Fibroblast of pulmonary artery (primary cell): ENCODE measurements around the gene MTA3.

ENCODE experiments used
- DNase-seq: peaks from one replicate; pipeline ENCODE4 v3.0.0-alpha.2; 2010; ENCODE audit warnings: low read depth
- H3K4me3 ChIP-seq: replicated peaks from 2 replicates; pipeline ENCODE4 v1.5.1; 2011; ENCODE audit warnings: low read depth, mild to moderate bottlenecking, control low read depth, low read length, moderate library complexity
- CTCF ChIP-seq: IDR thresholded peaks from 2 replicates; pipeline ENCODE4 v1.5.1; 2011; ENCODE audit warnings: mild to moderate bottlenecking, control low read depth, low read length, inconsistent platforms; ENCODE audit errors: missing control alignments

Gene MTA3

GRCh38 chr2:42568401-42569115, at the start of gene MTA3:
Gene MTA3 (plus strand): TSS chr2:42568632. CDS start chr2:42568746, 114 bp downstream.
- peak within 1 kb of the TSS; percentile 78 for H3K4me3 ChIP-seq
- peak; percentile 28 for DNase-seq
- TF ChIP-seq CTCF = no peak

- no peak for DNase-seq
- TF ChIP-seq CTCF = no peak
- H3K4me3 ChIP-seq = no peak overlapping the region
Observed at GRCh38 chr2:42519624-42520023, 48.8 kb upstream of the MTA3 start.

- H3K4me3 ChIP-seq = no peak overlapping the region
- TF ChIP-seq CTCF = no peak
- no peak for DNase-seq
Observed at GRCh38 chr2:42522035-42522434, 46.4 kb upstream of the MTA3 start.

- no peak for TF ChIP-seq CTCF
- H3K4me3 ChIP-seq = no peak overlapping the region
- no peak for DNase-seq
Observed at GRCh38 chr2:42523341-42523740, 45.1 kb upstream of the MTA3 start.

GRCh38 chr2:42532397-42532796, 36.0 kb upstream of the MTA3 start:
- DNase-seq = no peak
- no peak for TF ChIP-seq CTCF
- no peak overlapping the region for H3K4me3 ChIP-seq

- no peak for DNase-seq
- no peak overlapping the region for H3K4me3 ChIP-seq
- TF ChIP-seq CTCF = no peak
Observed at GRCh38 chr2:42537493-42537892, 30.9 kb upstream of the MTA3 start.

GRCh38 chr2:42542871-42543270, 25.6 kb upstream of the MTA3 start:
- H3K4me3 ChIP-seq = no peak overlapping the region
- no peak for TF ChIP-seq CTCF
- DNase-seq = no peak
